Esophagus muscularis mucosa (tissue), 4 donors: ENCODE measurements around the gene BRD7. TPM values are rescaled to one million over a fixed set of nuclear protein-coding genes. Genes with fewer than 3 reads are reported as not detected.
A peak's percentile ranks its signal among the peaks of the same experiment; 100 is the strongest.

Experiments used
- DNase-seq: peaks from one replicate; pipeline ENCODE4 v3.0.0-alpha.2; 2017; ENCODE audit errors: extremely low spot score
- H3K27ac ChIP-seq, 4 donors: fragments of 200-600 bp; sonication (generic); replicated peaks in 1 of 4; 1 replicate in 3 of 4; 2 replicates in 1 of 4; pipeline ENCODE4 v1.5.1; 2016 to 2019; ENCODE audit warnings: mild to moderate bottlenecking in 1 of 4
- H3K27me3 ChIP-seq, 4 donors: fragments of 200-600 bp; sonication (generic); one replicate each; pipeline versions ENCODE4 v1.5.1 to v1.6.0; 2016 to 2019
- H3K36me3 ChIP-seq, 4 donors: fragments of 200-600 bp; sonication (generic); one replicate each; pipeline ENCODE4 v1.5.1; 2016 to 2019
- H3K4me1 ChIP-seq, 4 donors: fragments of 200-600 bp; sonication (generic); one replicate each; pipeline ENCODE4 v1.5.1; 2016 to 2019
- H3K4me3 ChIP-seq, 4 donors: fragments of 200-600 bp; sonication (generic); 1 replicate in 2 of 4; 2 replicates in 2 of 4; pipeline ENCODE4 v1.5.1; 2016 to 2019; ENCODE audit warnings: mild to moderate bottlenecking in 4 of 4, moderate library complexity in 1 of 4
- H3K9me3 ChIP-seq, 4 donors: fragments of 200-600 bp; sonication (generic); 1 replicate in 3 of 4; 2 replicates in 1 of 4; pipeline ENCODE4 v1.5.1; 2016 to 2019
- EP300 ChIP-seq: sonication (generic); formaldehyde crosslinking; IDR thresholded peaks from one replicate; pipeline ENCODE4 v1.6.1; 2017; ENCODE audit warnings: antibody characterized with exemption
- POLR2A ChIP-seq: fragments of 450-650 bp; IDR thresholded peaks from one replicate; pipeline ENCODE4 v1.6.1; 2017; ENCODE audit warnings: antibody characterized with exemption, moderate library complexity, mild to moderate bottlenecking, low read depth
- POLR2AphosphoS5 ChIP-seq, 2 donors: sonication (generic); formaldehyde crosslinking; IDR thresholded peaks; one replicate each; pipeline ENCODE4 v1.6.1; 2017; ENCODE audit warnings: antibody characterized with exemption in 2 of 2
- WGBS: methylation state at CpG from one replicate; pipeline ENCODE4 v1.1.5; 2018; 5-methylcytosine and 5-hydroxymethylcytosine counted together
- intact Hi-C: fragments of 100-400 bp; cut with DNase I; formaldehyde crosslinking; loops from one replicate; pipeline ENCODE4 v1.15.1; 2023
- total RNA-seq, 4 donors: library from RNA; depleted of rRNA; stranded (reverse); fragments of >200 nt; gene quantifications; one replicate each; pipeline versions ENCODE4 v1.1.0 to v1.2.1, GENCODE V29; 2016
- TF ChIP-seq, protein P1 (sequence below), 3 experiments: fragments of 200-600 bp in 2 of 3; fragments of 450-650 bp in 1 of 3; sonication (generic) in 2 of 3; IDR thresholded peaks; one replicate each; pipeline ENCODE4 v1.5.1; 2017 to 2019; ENCODE audit warnings: antibody characterized with exemption in 3 of 3, mild to moderate bottlenecking in 2 of 3, moderate library complexity in 1 of 3

The BRD7 gene
- total RNA-seq, 4 donors from 2014 or later = 49.5 to 68.1 (median 56.5) TPM

DNA sequence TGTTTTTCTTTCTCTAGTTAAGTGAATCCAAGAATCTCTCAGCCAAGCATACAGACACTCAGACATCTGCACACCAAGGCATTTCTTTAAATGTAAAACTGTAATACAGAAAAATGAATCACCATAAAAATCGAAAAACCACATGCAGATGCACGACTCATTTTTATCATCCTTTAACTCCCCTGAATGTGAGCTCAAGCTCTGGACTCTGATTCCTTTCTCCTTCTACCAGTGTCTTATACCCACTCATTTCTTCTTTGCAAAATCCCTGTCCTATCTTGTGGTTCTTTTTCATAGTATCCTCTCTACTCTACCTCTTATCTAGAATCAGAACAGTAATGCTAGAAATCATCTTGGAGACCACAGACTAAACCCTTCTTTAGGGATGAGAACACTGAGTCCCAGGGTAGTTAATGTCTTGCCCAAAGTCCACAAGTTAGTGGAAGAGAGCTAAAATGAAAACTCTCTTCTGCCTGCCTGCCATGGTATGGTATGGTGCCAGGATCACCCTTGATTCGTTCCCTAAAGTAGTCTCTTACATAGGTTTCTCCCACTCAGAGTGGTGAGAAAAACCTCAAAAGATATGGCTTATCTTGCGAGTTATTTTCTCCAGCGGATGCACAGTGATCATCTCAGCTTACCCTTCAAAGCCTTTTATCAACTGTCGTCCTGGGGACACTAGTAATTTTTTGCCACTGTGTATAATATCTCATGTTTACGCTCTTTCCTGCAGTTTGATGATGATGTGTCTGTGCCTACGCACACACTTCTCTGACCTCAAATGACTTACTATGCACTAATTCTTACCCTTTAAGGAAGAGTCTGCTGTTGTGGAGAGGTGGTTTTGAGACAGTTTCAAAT, 30.2 kb downstream of the BRD7 start:
- WGBS = 73% methylated on average over 8 of the region's 8 CpGs
- peaks cover 0 to 60% (median 37%) of the 10 kb centered on the region in 4 donors for H3K4me1 ChIP-seq
- H3K36me3 ChIP-seq = peaks cover 5 to 62% (median 31%) of the 10 kb centered on the region in 4 donors

DNA sequence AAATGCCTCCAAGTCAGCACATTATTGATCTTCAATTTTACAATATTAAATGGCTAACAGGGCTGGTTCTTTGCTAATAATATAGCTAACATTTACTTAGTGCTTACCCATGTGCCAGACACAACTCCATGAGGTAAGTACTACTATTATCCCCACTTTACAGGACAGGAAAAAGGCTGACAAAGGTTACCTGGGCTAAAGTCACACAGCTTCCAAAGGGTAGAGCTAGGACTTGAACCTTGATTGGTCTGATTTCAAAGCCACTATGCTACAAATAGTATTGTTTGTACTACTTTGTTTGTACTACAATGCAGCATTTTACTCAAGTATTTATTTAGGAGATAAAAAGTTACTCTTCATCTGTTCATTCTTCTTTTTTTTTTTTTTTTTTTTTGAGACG, 31.9 kb downstream of the BRD7 start:
- no peak for TF ChIP-seq EP300
- TF ChIP-seq, protein P1, sequence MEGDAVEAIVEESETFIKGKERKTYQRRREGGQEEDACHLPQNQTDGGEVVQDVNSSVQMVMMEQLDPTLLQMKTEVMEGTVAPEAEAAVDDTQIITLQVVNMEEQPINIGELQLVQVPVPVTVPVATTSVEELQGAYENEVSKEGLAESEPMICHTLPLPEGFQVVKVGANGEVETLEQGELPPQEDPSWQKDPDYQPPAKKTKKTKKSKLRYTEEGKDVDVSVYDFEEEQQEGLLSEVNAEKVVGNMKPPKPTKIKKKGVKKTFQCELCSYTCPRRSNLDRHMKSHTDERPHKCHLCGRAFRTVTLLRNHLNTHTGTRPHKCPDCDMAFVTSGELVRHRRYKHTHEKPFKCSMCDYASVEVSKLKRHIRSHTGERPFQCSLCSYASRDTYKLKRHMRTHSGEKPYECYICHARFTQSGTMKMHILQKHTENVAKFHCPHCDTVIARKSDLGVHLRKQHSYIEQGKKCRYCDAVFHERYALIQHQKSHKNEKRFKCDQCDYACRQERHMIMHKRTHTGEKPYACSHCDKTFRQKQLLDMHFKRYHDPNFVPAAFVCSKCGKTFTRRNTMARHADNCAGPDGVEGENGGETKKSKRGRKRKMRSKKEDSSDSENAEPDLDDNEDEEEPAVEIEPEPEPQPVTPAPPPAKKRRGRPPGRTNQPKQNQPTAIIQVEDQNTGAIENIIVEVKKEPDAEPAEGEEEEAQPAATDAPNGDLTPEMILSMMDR (IDR thresholded peaks at IDR 0.05) = no peak
- TF ChIP-seq POLR2AphosphoS5 (IDR thresholded peaks at IDR 0.05) = no peak
- TF ChIP-seq POLR2A = no peak
- Histone ChIP-seq H3K9me3 (no peaks in the 10 kb centered on the region), H3K27me3 (no peaks in the 10 kb centered on the region), H3K36me3 (peaks cover 3 to 64% (median 24%) of the 10 kb centered on the region in 4 donors), H3K4me3 (no peak overlapping the region), H3K4me1 (peaks cover 0 to 73% (median 47%) of the 10 kb centered on the region in 4 donors), H3K27ac (peak overlapping the region in 1 of 4 donors; percentile 30)
- intact Hi-C loops = loop anchor here (10.0 kb wide), 1 partner anchor 182 kb away; the partner anchor contains the start of gene TENT4B
- 80% methylated on average over 1 of the region's 1 CpG for WGBS
- DNase-seq = no peak

More for the DNA sequence above, 30.2 kb downstream of the BRD7 start:
- intact Hi-C loops = loop anchor here (10.0 kb wide), 1 partner anchor 184 kb away; the partner anchor contains the start of gene TENT4B
- TF ChIP-seq POLR2A (no peak), POLR2AphosphoS5 (IDR thresholded peaks at IDR 0.05) (no peak), EP300 (no peak)
- TF ChIP-seq, protein P1 (IDR thresholded peaks at IDR 0.05) = no peak
- H3K27me3 ChIP-seq = no peaks in the 10 kb centered on the region
- H3K4me3 ChIP-seq = no peak overlapping the region
- H3K9me3 ChIP-seq = no peaks in the 10 kb centered on the region
- H3K27ac ChIP-seq = peak overlapping the region in 1 of 4 donors; percentile 4
- DNase-seq = no peak

DNA sequence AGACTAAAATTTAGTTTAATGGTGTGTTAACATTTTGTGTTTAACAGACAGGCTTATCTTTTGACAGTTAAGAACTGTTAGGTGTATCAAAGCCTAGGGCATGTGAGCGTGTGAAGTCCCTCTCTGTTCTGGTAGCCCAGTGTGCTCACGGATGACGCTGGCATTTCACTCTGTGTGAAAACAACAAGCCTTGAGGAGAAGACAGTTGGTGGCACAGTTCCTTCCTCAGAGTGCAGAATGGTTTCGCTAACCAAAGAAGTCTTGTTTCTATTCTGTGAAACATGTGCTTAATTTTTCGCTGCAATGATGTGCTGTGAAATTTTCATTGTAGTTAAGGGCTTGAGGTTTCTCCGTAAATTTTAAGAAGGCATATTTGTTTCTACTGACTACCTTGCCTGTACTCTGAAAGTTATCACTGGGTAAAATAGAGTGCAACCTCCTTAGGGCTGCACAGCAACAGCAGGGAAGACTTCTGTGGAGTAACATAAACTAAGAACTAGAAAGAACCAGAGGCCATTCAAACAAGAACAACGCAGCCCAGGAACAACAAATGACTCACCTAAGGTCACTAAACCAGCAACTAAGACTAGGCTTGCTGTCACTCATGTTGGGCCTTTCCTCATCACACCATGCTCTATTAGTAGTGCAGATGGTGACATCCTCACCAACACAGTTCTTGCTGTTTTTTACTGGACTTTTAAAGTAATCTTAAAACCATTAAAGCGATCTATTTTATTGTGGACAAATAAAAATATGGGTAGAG, 33.4 kb downstream of the BRD7 start:
- DNase-seq = no peak
- TF ChIP-seq POLR2AphosphoS5 (IDR thresholded peaks at IDR 0.05) (peak in 1 of 2 donors; percentile 40), POLR2A (no peak)
- H3K27ac ChIP-seq = peak overlapping the region; percentile 73 to 78 (median 74)
- H3K27me3 ChIP-seq = no peaks in the 10 kb centered on the region
- 71% methylated on average over 8 of the region's 8 CpGs for WGBS
- no peaks in the 10 kb centered on the region for H3K9me3 ChIP-seq
- peaks cover 0 to 75% (median 48%) of the 10 kb centered on the region in 4 donors for H3K4me1 ChIP-seq
- no peak overlapping the region for H3K4me3 ChIP-seq
- peaks cover 3 to 57% (median 21%) of the 10 kb centered on the region in 4 donors for H3K36me3 ChIP-seq
- intact Hi-C loops = loop anchor here (10.0 kb wide), 1 partner anchor 181 kb away; the partner anchor contains the start of gene TENT4B

DNA sequence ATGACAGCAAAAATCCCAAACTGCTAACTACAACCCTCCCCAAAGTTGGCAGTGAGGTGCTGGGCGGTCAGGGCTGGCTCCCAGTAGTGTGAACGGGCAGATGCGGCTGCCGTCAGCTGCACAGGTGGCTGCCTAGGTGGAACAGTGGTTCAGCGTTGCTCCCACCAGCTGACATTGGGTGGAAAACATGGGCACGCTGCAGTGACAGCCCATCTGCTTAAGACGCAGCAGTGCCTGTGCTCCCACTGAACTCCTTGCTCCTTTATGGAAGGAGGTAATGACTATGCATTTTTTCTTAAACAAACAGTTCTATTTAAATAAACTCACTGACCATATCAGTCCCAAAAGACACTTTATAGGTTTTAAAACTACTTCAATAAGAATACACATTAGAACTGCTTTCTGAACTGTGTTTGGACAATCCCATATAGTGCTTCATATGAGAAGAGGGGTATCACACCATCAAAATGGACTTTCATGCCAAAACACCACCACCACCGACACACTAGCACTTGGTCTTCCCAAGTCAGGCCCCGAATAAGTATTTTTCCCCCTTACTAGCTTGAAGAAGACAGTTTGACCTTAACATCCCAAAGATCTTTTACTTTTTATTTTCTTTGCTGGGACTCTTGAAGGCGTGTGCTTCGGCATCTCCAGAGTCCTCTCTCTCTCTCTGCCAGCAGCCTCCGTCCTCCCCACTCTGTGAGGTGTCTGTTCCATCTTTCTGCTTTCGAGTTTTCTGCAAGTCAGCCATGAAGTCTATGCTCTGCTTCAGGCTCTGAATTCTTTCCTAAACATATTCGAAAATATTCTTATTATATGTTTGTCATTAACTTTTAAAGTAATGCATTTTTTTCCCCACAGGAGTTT, 34.4 kb downstream of the BRD7 start:
- no peak for DNase-seq
- intact Hi-C loops = loop anchor here (10.0 kb wide), 1 partner anchor 180 kb away; the partner anchor contains the start of gene TENT4B
- TF ChIP-seq EP300 = no peak
- TF ChIP-seq POLR2AphosphoS5 (IDR thresholded peaks at IDR 0.05) = peak in 1 of 2 donors; percentile 52
- H3K27ac ChIP-seq = peak overlapping the region; percentile 73 to 78 (median 74)
- no peaks in the 10 kb centered on the region for H3K9me3 ChIP-seq
- peaks cover 0 to 75% (median 55%) of the 10 kb centered on the region in 4 donors for H3K4me1 ChIP-seq
- no peak overlapping the region for H3K4me3 ChIP-seq
- H3K36me3 ChIP-seq = peaks cover 3 to 53% (median 21%) of the 10 kb centered on the region in 4 donors
- no peaks in the 10 kb centered on the region for H3K27me3 ChIP-seq
- WGBS = 58% methylated on average over 13 of the region's 14 CpGs

DNA sequence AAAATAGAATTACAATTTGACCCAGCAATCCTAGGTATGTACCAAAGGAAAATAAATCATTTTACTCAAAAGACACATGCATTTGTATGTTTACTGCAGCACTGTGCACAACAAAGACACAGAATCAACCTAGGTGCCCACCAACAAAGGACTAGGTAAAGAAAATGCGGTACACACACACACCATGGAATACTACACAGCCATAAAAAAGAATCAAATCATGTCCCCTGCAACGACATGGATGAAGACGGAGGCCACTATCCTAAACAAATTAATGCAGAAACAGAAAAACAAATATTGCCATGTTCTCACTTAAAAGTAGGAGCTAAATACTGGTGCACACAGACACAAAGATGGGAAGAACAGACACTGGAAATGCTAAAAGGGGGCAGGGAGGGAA, 36.2 kb downstream of the BRD7 start:
- WGBS = 96% methylated on average over 3 of the region's 3 CpGs
- intact Hi-C loops = loop anchor here (10.0 kb wide), 1 partner anchor 178 kb away; the partner anchor contains the start of gene TENT4B
- DNase-seq = no peak
- Histone ChIP-seq H3K27ac (peak overlapping the region; percentile 68 to 78 (median 73)), H3K36me3 (peaks cover 3 to 58% (median 17%) of the 10 kb centered on the region in 4 donors), H3K27me3 (no peaks in the 10 kb centered on the region), H3K4me3 (no peak overlapping the region), H3K9me3 (no peaks in the 10 kb centered on the region), H3K4me1 (peaks cover 0 to 65% (median 53%) of the 10 kb centered on the region in 4 donors)
- TF ChIP-seq POLR2AphosphoS5 (IDR thresholded peaks at IDR 0.05) (no peak), EP300 (no peak), POLR2A (no peak)
- TF ChIP-seq, protein P1 (IDR thresholded peaks at IDR 0.05) = no peak
